ENCODE data around the gene RAD21L1.

DNA sequence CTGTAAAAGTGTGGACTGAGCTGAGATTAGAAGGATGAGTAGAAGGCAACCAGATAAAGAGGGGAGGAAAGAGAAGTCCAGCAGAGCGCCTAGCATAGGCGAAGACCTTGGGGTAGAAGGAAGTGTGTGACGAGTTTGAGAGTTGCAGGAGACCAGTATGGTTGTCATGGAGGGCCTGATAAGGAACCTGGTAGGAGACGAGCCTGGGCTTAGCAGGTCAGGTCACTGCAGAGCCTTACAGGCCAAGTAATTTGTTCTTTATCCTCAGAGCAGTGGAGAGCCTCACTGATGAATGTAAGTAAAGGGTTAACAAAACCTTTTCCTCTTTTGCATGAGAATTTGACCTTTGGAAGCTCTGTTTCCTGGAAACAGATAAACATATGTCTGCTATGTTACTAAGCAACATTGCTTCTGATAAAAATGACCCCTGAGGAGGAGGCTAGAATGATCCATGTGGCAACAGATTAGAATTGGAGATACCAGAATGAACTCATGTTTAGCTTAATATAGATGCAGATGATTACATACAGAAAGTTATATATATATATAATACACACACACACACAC lies 38.2 kb upstream of the RAD21L1 start:
- TF ChIP-seq EZH2 (IDR thresholded peaks at IDR 0.05; ENCODE audit: low read length, missing control alignments), result no peak
- TF ChIP-seq, protein P1, sequence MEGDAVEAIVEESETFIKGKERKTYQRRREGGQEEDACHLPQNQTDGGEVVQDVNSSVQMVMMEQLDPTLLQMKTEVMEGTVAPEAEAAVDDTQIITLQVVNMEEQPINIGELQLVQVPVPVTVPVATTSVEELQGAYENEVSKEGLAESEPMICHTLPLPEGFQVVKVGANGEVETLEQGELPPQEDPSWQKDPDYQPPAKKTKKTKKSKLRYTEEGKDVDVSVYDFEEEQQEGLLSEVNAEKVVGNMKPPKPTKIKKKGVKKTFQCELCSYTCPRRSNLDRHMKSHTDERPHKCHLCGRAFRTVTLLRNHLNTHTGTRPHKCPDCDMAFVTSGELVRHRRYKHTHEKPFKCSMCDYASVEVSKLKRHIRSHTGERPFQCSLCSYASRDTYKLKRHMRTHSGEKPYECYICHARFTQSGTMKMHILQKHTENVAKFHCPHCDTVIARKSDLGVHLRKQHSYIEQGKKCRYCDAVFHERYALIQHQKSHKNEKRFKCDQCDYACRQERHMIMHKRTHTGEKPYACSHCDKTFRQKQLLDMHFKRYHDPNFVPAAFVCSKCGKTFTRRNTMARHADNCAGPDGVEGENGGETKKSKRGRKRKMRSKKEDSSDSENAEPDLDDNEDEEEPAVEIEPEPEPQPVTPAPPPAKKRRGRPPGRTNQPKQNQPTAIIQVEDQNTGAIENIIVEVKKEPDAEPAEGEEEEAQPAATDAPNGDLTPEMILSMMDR (conservative IDR thresholded peaks at IDR 0.05 in 1 of 2, IDR thresholded peaks at IDR 0.05 in 1 of 2; ENCODE audit: low read depth in 1 of 2, low read length in 2 of 2), result no peak

Measured in fibroblast of lung (primary cell).